SHP77 (cell line): ENCODE results near the gene LRP2BP.

Experiments
- DNase-seq, 2 experiments: peaks; one replicate each; lab custom pipeline; 2025; lab: John Stamatoyannopoulos, UW

Gene LRP2BP

GRCh38 chr4:185395238-185395955, at the start of gene LRP2BP:
LRP2BP (minus strand) TSS chr4:185395924; CDS start chr4:185378186, 17,738 bp downstream.
- DNase-seq = no peak

GRCh38 chr4:185445209-185445608, 49.5 kb upstream of the LRP2BP start:
- no peak for DNase-seq

GRCh38 chr4:185441479-185441878, 45.8 kb upstream of the LRP2BP start:
- DNase-seq = no peak

- no peak for DNase-seq
Observed at GRCh38 chr4:185437809-185438208, 42.1 kb upstream of the LRP2BP start.

GRCh38 chr4:185435466-185435865, 39.7 kb upstream of the LRP2BP start:
- no peak for DNase-seq

- no peak for DNase-seq
Observed at GRCh38 chr4:185429660-185430059, 33.9 kb upstream of the LRP2BP start.

GRCh38 chr4:185426960-185427688, 31.4 kb upstream of the LRP2BP start:
- no peak for DNase-seq

- peak; percentile 33 to 74 for DNase-seq
Observed at GRCh38 chr4:185425647-185426352, 30.1 kb upstream of the LRP2BP start, which contains the start of gene UFSP2. UFSP2 (minus strand) TSS chr4:185425964; CDS start chr4:185425868, 96 bp downstream.

GRCh38 chr4:185424905-185425646, 29.4 kb upstream of the LRP2BP start:
- DNase-seq = no peak

- DNase-seq = no peak
Observed at GRCh38 chr4:185421366-185422124, 25.8 kb upstream of the LRP2BP start.

- no peak for DNase-seq
Observed at GRCh38 chr4:185416955-185417354, 21.2 kb upstream of the LRP2BP start.

- DNase-seq = no peak
Observed at GRCh38 chr4:185412412-185412811, 16.7 kb upstream of the LRP2BP start.

GRCh38 chr4:185411849-185412248, 16.1 kb upstream of the LRP2BP start:
- no peak for DNase-seq

GRCh38 chr4:185408432-185408831, 12.7 kb upstream of the LRP2BP start:
- DNase-seq = no peak

- no peak for DNase-seq
Observed at GRCh38 chr4:185405296-185405999, 9.7 kb upstream of the LRP2BP start.

- no peak for DNase-seq
Observed at GRCh38 chr4:185404031-185404430, 8.3 kb upstream of the LRP2BP start.

GRCh38 chr4:185399466-185399865, 3.7 kb upstream of the LRP2BP start:
- DNase-seq = no peak

GRCh38 chr4:185398618-185399017, 2.9 kb upstream of the LRP2BP start:
- no peak for DNase-seq

GRCh38 chr4:185396724-185397385, 1.1 kb upstream of the LRP2BP start, which contains the start of gene ANKRD37:
ANKRD37 (plus strand) TSS chr4:185396841; CDS start chr4:185396924, 83 bp downstream.
- peak; percentile 53 to 55 for DNase-seq
